Measurements from ENCODE around the gene PACRG. TPM values are rescaled to one million over a fixed set of nuclear protein-coding genes. Genes with fewer than 3 reads are reported as not detected.

The PACRG gene
- total RNA-seq, 1 experiment from 2014 or later = 0.44 TPM

GRCh38 chr6:163048345-163048744, 320.6 kb downstream of the PACRG start:
- TF ChIP-seq FOXJ3 (CRISPR knock-in tag; IDR thresholded peaks at IDR 0.05; ENCODE audit: borderline replicate concordance) (no peak), PRDM15 (CRISPR knock-in tag; IDR thresholded peaks at IDR 0.05) (no peak), AFF4 (CRISPR knock-in tag; IDR thresholded peaks at IDR 0.05; ENCODE audit: borderline replicate concordance) (no peak), MAX (CRISPR knock-in tag; IDR thresholded peaks at IDR 0.05) (no peak), CBFB (CRISPR knock-in tag; IDR thresholded peaks at IDR 0.05; ENCODE audit: low read depth) (no peak), ZNF138 (CRISPR knock-in tag; conservative IDR thresholded peaks at IDR 0.05) (no peak), ZNF423 (CRISPR knock-in tag; IDR thresholded peaks at IDR 0.05) (no peak), ATF3 (CRISPR knock-in tag; conservative IDR thresholded peaks at IDR 0.05) (no peak)
- no peak for ATAC-seq

GRCh38 chr6:163053667-163054344, 326.0 kb downstream of the PACRG start:
- H3K9me3 Mint-ChIP-seq = peaks cover 20% of the 10 kb centered on the region
- TF ChIP-seq ZNF219 (CRISPR knock-in tag; IDR thresholded peaks at IDR 0.05; ENCODE audit: borderline replicate concordance) (no peak), SMAD3 (CRISPR knock-in tag; IDR thresholded peaks at IDR 0.05; ENCODE audit: borderline replicate concordance) (no peak), USF2 (CRISPR knock-in tag; IDR thresholded peaks at IDR 0.05) (no peak), FOXJ3 (CRISPR knock-in tag; IDR thresholded peaks at IDR 0.05; ENCODE audit: borderline replicate concordance) (no peak), RELA (CRISPR knock-in tag; IDR thresholded peaks at IDR 0.05; ENCODE audit: borderline replicate concordance) (no peak), ZSCAN18 (CRISPR knock-in tag; IDR thresholded peaks at IDR 0.05) (no peak), PRDM15 (CRISPR knock-in tag; IDR thresholded peaks at IDR 0.05) (no peak), SMAD4 (CRISPR knock-in tag; IDR thresholded peaks at IDR 0.05) (no peak), CBFB (CRISPR knock-in tag; IDR thresholded peaks at IDR 0.05; ENCODE audit: low read depth) (no peak), NR2C2 (CRISPR knock-in tag; IDR thresholded peaks at IDR 0.05) (no peak), SP1 (CRISPR knock-in tag; conservative IDR thresholded peaks at IDR 0.05) (no peak), ZNF396 (CRISPR knock-in tag; IDR thresholded peaks at IDR 0.05; ENCODE audit: borderline replicate concordance) (no peak), OVOL2 (CRISPR knock-in tag; IDR thresholded peaks at IDR 0.05; ENCODE audit: borderline replicate concordance) (no peak), CREB1 (CRISPR knock-in tag; IDR thresholded peaks at IDR 0.05) (no peak), NFE2L1 (CRISPR knock-in tag; IDR thresholded peaks at IDR 0.05) (no peak)

More at GRCh38 chr6:163048345-163048744, 320.6 kb downstream of the PACRG start:
- Mint-ChIP-seq H3K4me3 (no peak overlapping the region), H3K27me3 (ENCODE audit: low read depth) (no peaks in the 10 kb centered on the region; the same call in 1 of the 2 replicates), H3K9me3 (no peaks in the 10 kb centered on the region), H3K27ac (no peak overlapping the region), H3K36me3 (no peaks in the 10 kb centered on the region), H3K4me1 (no peaks in the 10 kb centered on the region)
- DNase-seq (ENCODE audit: low spot score) = no peak
- POLR2A ChIA-PET = no interaction called here
- CTCF ChIA-PET = no interaction called here

More at GRCh38 chr6:163053667-163054344, 326.0 kb downstream of the PACRG start:
- H3K4me1 Mint-ChIP-seq = peaks cover 6% of the 10 kb centered on the region; the same call in 1 of the 2 replicates
- CTCF ChIA-PET = no interaction called here
- no peak for DNase-seq (ENCODE audit: low spot score)
- H3K4me3 Mint-ChIP-seq = no peak overlapping the region
- H3K36me3 Mint-ChIP-seq = peaks cover 4% of the 10 kb centered on the region
- no peak overlapping the region for H3K27ac Mint-ChIP-seq
- POLR2A ChIA-PET = no interaction called here
- ATAC-seq = no peak
- H3K27me3 Mint-ChIP-seq (ENCODE audit: low read depth) = no peaks in the 10 kb centered on the region
